DOHH2 (cell line): ENCODE measurements around the gene SEC24B.

ENCODE experiments used
- EZH2phosphoT487 ChIP-seq: fragments of 200-600 bp; sonication (generic); IDR thresholded peaks from 2 replicates; pipeline ENCODE4 v1.6.1; 2017; ENCODE audit warnings: borderline replicate concordance, mild to moderate bottlenecking, antibody characterized with exemption, low read length, moderate library complexity, mixed read lengths
- TF ChIP-seq, protein P1 (sequence below): fragments of 200-600 bp; sonication (generic); IDR thresholded peaks from one replicate; pipeline ENCODE4 v1.5.1; 2014; ENCODE audit warnings: antibody characterized with exemption, mild to moderate bottlenecking, low read depth, low read length; ENCODE audit not compliant: poor library complexity, severe bottlenecking

DNA sequence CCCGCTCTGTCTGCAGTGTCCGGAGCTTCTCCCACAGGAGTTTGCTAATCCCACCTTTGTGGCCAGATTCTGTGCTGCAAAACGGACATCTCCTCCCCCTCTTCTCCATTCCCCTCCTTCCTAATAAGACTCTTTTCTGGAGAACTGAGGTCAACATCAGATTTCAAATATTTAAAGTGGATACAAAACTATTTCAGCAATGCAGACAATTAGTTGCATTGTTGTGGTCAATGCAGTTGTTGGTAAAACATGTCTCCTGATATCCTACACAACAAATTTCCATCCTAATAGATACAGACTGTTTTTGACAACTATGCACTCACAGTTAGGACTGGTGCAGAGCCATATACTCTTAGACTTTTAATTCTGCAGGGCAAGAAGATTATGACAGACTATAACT, 121.4 kb downstream of the SEC24B start:
- TF ChIP-seq, protein P1, sequence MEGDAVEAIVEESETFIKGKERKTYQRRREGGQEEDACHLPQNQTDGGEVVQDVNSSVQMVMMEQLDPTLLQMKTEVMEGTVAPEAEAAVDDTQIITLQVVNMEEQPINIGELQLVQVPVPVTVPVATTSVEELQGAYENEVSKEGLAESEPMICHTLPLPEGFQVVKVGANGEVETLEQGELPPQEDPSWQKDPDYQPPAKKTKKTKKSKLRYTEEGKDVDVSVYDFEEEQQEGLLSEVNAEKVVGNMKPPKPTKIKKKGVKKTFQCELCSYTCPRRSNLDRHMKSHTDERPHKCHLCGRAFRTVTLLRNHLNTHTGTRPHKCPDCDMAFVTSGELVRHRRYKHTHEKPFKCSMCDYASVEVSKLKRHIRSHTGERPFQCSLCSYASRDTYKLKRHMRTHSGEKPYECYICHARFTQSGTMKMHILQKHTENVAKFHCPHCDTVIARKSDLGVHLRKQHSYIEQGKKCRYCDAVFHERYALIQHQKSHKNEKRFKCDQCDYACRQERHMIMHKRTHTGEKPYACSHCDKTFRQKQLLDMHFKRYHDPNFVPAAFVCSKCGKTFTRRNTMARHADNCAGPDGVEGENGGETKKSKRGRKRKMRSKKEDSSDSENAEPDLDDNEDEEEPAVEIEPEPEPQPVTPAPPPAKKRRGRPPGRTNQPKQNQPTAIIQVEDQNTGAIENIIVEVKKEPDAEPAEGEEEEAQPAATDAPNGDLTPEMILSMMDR: no peak
- TF ChIP-seq EZH2phosphoT487: no peak
